GM12801 (cell line): ENCODE data around the gene ZMYND15.

Experiments used
- TF ChIP-seq, protein P1 (sequence below): IDR thresholded peaks from one replicate; pipeline ENCODE4 v1.5.1; 2011; ENCODE audit warnings: control low read depth; ENCODE audit not compliant: insufficient read length; ENCODE audit errors: extremely low read depth

The ZMYND15 gene, protein sequence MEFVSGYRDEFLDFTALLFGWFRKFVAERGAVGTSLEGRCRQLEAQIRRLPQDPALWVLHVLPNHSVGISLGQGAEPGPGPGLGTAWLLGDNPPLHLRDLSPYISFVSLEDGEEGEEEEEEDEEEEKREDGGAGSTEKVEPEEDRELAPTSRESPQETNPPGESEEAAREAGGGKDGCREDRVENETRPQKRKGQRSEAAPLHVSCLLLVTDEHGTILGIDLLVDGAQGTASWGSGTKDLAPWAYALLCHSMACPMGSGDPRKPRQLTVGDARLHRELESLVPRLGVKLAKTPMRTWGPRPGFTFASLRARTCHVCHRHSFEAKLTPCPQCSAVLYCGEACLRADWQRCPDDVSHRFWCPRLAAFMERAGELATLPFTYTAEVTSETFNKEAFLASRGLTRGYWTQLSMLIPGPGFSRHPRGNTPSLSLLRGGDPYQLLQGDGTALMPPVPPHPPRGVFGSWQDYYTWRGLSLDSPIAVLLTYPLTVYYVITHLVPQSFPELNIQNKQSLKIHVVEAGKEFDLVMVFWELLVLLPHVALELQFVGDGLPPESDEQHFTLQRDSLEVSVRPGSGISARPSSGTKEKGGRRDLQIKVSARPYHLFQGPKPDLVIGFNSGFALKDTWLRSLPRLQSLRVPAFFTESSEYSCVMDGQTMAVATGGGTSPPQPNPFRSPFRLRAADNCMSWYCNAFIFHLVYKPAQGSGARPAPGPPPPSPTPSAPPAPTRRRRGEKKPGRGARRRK

DNA sequence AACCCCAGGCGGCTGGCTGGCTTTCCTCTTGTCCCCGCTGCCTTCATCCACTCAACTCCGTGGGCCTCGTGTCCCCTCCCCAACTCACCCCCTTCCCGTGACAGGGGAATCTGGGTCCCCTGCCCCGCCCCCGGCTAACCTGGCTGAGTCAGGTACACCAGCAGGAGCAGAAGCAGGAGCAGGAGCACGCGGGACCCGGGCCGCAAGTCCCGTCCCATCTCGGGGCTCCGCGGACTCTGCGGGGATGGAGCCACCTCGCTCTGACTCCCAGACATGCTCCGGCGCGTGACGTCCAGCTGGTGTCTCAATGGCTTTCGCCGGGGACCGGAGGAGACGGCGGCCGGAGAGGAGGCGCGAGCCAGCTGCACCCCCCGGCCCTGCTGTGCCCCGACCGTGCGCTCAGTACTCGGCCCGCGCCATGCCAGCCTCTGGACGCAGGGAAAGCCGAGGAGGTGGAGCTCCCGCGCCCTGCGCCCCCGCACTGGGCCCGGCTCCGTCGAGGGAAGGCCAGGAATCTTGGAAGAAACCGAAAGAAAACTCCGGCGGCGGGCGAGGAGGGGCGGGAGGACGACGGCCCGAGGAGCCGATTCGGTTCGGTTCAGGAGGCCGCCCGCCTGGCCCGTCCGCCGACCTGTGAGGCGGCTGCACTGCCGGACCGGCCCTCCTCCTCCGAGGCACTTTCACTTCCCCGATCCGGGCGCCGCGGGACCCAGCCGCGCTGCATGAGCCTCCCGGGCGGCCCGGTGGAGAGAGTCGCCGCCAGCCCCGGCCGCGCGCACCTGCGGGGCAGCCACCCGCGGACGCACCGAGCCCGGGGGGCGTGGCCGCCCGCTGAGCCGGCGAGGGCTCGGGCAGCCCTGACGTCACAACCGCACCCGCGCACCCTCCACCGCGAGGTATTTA is at the start of gene ZMYND15, which contains the start of gene CXCL16:
ZMYND15 (plus strand) TSS at position 712 of the 903 bp plus-strand sequence. CDS start 716 bp downstream, outside the sequence.
CXCL16 (minus strand) TSS at position 807 of the 903 bp plus-strand sequence; CDS start at position 218, 589 bp downstream.
- TF ChIP-seq, protein P1, sequence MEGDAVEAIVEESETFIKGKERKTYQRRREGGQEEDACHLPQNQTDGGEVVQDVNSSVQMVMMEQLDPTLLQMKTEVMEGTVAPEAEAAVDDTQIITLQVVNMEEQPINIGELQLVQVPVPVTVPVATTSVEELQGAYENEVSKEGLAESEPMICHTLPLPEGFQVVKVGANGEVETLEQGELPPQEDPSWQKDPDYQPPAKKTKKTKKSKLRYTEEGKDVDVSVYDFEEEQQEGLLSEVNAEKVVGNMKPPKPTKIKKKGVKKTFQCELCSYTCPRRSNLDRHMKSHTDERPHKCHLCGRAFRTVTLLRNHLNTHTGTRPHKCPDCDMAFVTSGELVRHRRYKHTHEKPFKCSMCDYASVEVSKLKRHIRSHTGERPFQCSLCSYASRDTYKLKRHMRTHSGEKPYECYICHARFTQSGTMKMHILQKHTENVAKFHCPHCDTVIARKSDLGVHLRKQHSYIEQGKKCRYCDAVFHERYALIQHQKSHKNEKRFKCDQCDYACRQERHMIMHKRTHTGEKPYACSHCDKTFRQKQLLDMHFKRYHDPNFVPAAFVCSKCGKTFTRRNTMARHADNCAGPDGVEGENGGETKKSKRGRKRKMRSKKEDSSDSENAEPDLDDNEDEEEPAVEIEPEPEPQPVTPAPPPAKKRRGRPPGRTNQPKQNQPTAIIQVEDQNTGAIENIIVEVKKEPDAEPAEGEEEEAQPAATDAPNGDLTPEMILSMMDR = no peak

DNA sequence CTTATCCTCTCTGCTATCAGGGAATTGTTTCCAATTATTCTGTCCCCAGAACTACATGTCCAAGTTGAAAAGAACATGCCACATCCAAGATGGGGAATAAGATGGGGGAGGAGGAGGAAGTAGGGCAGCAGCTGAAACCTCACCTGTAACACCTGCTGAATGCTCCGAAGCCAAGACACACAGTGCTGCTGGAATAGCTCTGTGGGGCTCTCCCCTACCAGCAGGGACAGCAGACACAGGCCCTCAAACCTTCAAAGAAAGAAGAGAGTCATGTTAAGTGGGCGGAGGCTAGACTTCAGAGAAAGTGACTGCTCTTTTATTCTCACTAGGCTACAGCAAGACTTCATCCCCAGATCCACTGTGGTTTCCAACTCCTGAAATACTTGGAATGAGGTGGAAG is 48.9 kb upstream of the ZMYND15 start:
- TF ChIP-seq, protein P1 = no peak

DNA sequence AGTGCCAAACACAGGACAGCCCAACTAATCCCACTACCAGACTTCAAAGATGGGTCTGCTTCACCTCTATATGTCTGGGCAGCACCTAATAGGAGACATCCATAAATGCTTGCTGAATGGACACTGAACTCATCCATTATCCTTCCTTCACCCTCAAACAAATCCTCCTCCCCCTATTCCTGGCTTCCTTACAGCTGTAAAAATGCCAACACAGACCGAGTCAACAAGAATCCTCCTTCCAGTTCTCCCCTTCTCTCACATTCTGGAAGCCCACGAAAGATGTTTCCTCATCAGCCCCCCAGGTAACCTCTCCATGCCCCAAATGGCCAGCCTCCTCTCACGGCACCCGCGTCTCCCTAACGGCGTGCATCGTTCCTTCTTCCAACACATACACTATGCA is 47.9 kb upstream of the ZMYND15 start:
- TF ChIP-seq, protein P1 = no peak

DNA sequence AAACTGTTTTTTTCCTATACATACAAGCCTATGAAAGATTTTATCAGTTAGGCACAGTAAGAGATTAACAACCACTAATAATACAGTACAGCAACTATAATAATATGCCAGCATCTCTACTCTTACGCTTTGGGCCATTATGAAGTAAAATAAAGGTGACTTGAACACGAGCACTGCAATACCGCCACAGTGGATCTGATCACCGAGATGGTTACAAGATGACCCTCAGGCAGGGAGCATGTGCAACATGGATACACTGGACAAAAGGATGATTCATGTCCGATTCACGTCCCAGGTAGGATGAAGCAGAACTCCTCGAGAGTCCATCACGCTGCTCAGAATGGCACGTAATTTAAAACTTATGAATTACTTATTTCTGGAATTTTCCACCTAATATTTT is 46.2 kb upstream of the ZMYND15 start:
- TF ChIP-seq, protein P1 = no peak

DNA sequence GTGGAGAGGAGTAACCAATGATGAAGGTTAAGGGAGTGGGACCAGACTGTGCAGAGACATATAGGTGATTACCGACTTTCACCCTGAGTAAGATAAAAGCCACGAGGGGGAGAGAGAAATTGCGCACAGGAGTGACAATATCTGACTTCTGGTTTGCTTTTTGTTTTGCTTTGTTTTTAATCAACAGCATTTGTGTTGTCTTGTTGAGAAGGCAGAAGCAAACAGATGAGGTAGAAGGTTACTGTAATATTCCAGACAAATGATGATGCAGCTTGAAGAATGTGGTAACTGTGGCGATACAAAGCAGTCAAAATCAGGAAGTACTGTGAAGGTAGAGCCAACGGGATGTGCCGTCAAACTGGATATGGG is 43.2 kb upstream of the ZMYND15 start:
- TF ChIP-seq, protein P1 = no peak

DNA sequence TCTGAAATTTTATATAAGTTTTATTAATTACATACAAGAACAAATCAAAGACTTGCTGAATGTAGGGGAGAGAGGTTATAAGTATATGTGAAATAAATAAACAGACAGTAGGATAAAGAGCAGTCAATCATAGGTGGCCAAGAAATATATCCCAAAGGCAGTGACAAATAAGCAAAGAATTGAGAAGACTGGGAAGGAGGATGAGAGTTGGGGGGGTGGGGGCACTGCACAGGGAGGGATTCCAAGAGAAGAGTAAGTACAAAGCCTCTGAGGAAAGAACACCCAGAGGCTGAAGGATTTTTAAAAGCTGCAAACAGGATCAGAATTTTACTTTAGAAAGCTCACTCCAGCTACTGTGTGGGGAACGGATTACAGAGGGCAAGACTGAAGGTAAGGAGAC is 38.5 kb upstream of the ZMYND15 start:
- TF ChIP-seq, protein P1 = no peak

DNA sequence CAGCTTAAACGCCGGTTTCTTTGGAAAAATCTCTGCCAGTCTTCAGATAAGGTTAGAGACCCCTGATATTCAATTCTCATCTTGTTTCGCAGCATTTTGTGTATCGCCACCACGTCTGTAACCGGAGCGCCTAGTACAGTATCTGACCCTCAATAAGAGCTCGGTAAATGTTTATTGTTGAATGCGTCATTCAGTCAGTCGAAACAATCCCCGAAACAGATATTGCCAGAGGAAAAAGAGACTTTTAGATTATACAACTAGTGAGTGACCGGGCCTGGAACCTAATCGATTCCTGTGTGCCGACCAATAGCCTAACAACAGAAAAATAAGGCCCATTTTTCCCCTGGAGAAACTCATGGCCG is 36.3 kb upstream of the ZMYND15 start:
- TF ChIP-seq, protein P1 = no peak
